Stimulated activated naive CD8-positive, alpha-beta T cell treated with anti-CD3 and anti-CD28 coated beads, Interleukin-15, amount 100 ng/mL, for 72 hours (primary cell): ENCODE results near the gene INAFM1.

Experiments used
- ATAC-seq: fragments of 150-1000 bp; cut with Tn5 transposase; 2 replicates; pipeline ENCODE4 v1.10.0; 2021; ENCODE audit warnings: mild to moderate bottlenecking, moderate library complexity
- DNase-seq, 2 donors: peaks; one replicate each; pipeline ENCODE4 v3.0.0; 2021 to 2022
- H3K27ac Mint-ChIP-seq, 2 donors: one replicate each; pipeline ENCODE4 v1.8.0; 2022; ENCODE audit warnings: mild to moderate bottlenecking in 2 of 2, mixed read lengths in 2 of 2, moderate library complexity in 2 of 2
- H3K27me3 Mint-ChIP-seq: one replicate; pipeline ENCODE4 v1.8.0; 2022; ENCODE audit warnings: mixed read lengths
- H3K4me1 Mint-ChIP-seq: one replicate; pipeline ENCODE4 v1.8.0; 2022; ENCODE audit warnings: mild to moderate bottlenecking, mixed read lengths
- H3K4me3 Mint-ChIP-seq, 2 donors: one replicate each; pipeline ENCODE4 v1.8.0; 2022; ENCODE audit warnings: mild to moderate bottlenecking in 2 of 2, mixed read lengths in 2 of 2, moderate library complexity in 1 of 2
- H3K9me3 Mint-ChIP-seq, 2 donors: one replicate each; pipeline ENCODE4 v1.8.0; 2022; ENCODE audit warnings: mixed read lengths in 2 of 2

The INAFM1 gene

DNA sequence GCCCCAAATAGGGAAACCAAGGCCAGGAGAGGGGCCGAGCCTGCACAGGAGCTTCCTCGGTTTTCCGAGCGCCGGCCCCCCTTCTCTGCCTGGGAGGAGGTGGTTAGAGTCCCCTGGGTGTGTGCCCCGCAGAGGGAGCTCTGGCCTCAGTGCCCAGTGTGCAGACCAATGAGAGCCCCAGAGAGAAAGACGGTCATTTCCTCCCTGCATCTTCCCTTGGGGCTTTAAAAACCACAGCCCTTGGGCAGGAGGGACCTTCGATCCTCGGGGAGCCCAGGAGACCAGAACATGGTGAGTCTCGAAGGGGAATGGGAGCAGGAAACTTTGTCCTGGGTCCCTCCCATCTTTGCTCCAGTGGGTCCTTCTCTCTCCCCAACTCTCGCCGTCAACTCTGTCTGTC, 34.9 kb downstream of the INAFM1 start, which contains the start of gene C5AR1:
C5AR1 (plus strand) TSS at position 254 of the 400 bp plus-strand sequence; CDS start at position 289, 35 bp downstream.
- H3K4me1 Mint-ChIP-seq, result peaks cover 5% of the 10 kb centered on the region
- no peak within 1 kb of the TSS for H3K4me3 Mint-ChIP-seq
- H3K27me3 Mint-ChIP-seq, result peaks cover 52% of the 10 kb centered on the region
- H3K9me3 Mint-ChIP-seq, result no peaks in the 10 kb centered on the region
- peak within 1 kb of the TSS in 1 of 2 donors; percentile 97 for H3K27ac Mint-ChIP-seq
- DNase-seq, result no peak
- ATAC-seq, result no peak

DNA sequence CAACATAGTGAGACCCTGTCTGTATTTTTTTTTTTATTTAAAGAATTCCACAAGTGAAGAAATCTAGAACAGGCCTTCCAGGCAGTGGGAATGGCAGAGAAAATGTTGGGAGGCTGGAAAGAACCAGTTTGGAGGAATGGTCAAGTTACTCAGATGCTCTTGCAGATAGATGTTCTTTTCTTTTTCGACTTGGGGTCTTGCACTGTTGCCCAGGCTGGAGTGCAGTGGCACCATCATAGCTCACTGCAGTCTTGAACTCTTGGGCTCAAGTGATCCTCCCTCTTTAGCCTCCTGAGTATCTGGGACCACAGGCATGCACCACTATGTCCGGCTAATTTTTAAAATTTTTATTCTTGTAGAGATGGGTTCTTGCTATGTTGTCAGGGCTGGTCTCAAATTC, 35.6 kb downstream of the INAFM1 start:
- Mint-ChIP-seq H3K4me3 (no peak overlapping the region), H3K9me3 (no peaks in the 10 kb centered on the region), H3K4me1 (peaks cover 3% of the 10 kb centered on the region), H3K27me3 (peaks cover 52% of the 10 kb centered on the region), H3K27ac (no peak overlapping the region)
- ATAC-seq (no peak), DNase-seq (no peak)

DNA sequence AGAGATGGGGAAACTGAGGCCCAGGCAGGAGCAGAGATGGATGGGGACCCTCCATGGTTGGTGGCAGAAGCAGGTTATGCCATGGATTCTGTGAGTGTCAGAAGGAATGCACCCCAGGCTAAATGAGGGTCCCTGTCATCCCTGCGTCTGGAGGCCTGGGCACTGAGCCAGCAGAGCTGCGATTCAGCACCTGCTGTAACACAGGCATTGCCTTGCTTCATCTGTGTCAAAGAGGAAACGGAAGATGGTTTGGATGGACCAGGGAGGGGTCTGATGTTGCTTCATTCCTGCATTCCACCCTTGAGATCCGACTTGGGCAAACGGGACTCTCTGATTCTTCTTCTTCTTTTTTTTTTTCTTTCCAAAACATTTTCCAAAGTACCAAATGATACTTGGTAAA, 36.1 kb downstream of the INAFM1 start:
- H3K27me3 Mint-ChIP-seq, result peaks cover 53% of the 10 kb centered on the region
- no peak for DNase-seq
- H3K27ac Mint-ChIP-seq, result no peak overlapping the region
- H3K4me3 Mint-ChIP-seq, result no peak overlapping the region
- no peaks in the 10 kb centered on the region for H3K4me1 Mint-ChIP-seq
- no peaks in the 10 kb centered on the region for H3K9me3 Mint-ChIP-seq
- no peak for ATAC-seq

DNA sequence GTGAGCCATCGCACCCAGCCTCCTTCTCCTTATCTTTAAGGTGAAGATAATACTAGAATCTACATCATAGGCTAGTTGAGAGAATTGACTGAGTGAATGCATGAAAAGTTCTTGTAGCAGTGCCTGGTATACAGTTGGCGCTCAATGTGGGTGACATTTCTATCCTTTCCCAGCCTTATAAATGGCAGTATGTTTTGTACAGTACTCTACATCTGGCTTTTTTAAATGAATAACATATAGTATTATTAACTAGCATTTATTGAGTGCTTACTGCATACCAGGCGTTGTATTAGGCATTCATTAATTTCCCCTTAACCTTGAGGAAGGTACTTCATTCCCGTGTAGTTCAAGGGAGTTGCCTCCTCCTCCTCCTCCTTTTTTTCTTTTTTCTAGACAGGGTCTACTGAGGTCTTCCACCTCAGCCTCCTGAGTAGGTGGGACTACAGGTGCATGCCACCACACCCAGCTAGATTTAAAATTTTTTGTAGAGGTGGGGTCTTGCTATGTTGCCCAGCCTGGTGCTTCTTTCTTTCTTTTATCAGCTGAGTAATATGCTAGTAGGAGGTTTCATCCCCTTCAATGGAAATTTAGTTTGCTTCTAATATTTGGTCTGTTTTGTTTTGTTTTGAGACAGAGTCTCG, 37.8 kb downstream of the INAFM1 start:
- no peaks in the 10 kb centered on the region for H3K4me1 Mint-ChIP-seq
- no peak overlapping the region for H3K27ac Mint-ChIP-seq
- no peak for ATAC-seq
- no peaks in the 10 kb centered on the region for H3K9me3 Mint-ChIP-seq
- H3K27me3 Mint-ChIP-seq, result peaks cover 49% of the 10 kb centered on the region
- no peak overlapping the region for H3K4me3 Mint-ChIP-seq
- DNase-seq, result no peak

DNA sequence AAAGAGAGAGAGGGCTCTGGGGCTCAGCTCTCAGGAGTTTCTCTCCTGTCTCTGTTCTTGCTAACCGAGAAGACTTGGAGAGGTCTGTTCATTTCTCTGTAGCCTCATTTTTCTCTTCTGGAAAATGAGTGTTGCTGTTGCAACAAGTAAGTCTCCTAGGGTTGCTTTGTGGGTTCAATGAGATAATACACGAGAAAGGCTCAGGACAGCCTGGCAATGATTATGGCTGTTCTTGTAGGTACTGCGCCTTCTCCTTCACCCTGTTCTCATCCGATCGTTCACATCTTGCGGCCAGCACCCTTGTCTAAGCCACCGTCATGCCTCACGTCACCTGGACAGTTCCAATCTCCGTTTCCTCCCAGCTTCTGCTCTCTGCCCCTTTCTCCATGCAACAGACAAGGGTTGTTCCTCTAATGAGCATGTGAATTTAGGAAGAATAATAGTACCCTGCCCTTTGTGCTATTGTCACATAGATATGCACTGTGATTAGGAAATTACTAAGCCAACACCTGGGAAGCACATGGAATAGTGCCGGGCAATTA, 39.1 kb downstream of the INAFM1 start:
- H3K27me3 Mint-ChIP-seq, result peaks cover 47% of the 10 kb centered on the region
- H3K4me1 Mint-ChIP-seq, result no peaks in the 10 kb centered on the region
- DNase-seq (no peak), ATAC-seq (no peak)
- no peaks in the 10 kb centered on the region for H3K9me3 Mint-ChIP-seq
- H3K4me3 Mint-ChIP-seq, result no peak overlapping the region
- no peak overlapping the region for H3K27ac Mint-ChIP-seq

DNA sequence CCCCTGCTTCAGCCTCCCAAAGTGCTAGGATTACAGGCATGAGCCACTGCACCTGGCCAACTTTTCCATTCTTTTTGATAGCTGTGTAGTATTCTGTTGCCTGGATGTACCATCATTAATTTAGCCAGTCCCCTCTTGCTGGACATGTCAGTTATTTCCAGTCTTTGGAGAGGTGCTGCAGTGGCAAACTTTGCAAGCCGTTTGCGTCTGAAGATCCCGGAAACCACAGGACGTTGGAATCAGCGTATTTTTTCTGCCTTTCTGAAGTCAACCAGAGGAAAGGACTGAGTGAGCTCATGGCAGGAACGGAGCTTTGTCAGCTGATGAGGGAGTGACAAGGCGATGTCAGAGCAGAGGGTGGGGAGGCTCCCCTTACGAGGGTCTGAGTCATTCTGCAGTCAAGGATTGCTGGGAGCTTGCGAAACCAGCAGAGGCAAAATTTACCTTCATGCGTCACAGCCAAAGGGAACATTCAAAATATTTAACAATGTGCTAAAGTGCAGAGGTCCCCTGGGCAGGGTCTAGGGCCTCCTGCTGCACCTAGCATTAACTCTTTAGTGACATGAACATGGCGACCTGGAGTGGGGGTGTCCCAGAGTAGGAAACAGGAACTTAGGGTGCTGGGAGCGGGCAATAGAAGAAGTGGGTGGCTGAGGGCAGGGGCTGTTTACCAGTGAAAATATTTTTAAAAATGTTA, 40.6 kb downstream of the INAFM1 start:
- ATAC-seq, result peak; percentile 67
- peak in 1 of 2 donors; percentile 16 for DNase-seq
- H3K27me3 Mint-ChIP-seq, result peaks cover 41% of the 10 kb centered on the region
- H3K4me1 Mint-ChIP-seq, result no peaks in the 10 kb centered on the region
- no peak overlapping the region for H3K4me3 Mint-ChIP-seq
- H3K9me3 Mint-ChIP-seq, result no peaks in the 10 kb centered on the region
- peak overlapping the region in 1 of 2 donors; percentile 65 for H3K27ac Mint-ChIP-seq

DNA sequence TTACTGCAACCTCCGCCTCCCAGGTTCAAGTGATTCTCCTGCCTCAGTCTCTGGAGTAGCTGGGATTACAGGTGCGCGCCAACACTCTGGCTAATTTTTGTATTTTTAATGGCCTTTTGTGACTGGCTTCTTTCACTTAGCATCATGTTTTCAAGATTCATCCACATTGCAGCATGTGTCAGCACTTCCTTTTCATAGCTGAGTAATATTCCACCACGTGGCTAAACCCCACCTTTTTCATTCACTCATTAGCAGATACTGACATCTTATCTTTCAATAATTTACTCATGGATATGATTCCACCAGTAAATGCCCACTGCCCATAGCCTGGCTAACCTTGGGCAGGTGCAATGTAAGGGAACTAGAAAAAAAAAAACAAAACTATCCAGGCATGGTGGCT, 41.8 kb downstream of the INAFM1 start:
- H3K4me3 Mint-ChIP-seq, result no peak overlapping the region
- no peak for ATAC-seq
- no peaks in the 10 kb centered on the region for H3K4me1 Mint-ChIP-seq
- H3K27ac Mint-ChIP-seq, result no peak overlapping the region
- no peak for DNase-seq
- peaks cover 35% of the 10 kb centered on the region for H3K27me3 Mint-ChIP-seq
- no peaks in the 10 kb centered on the region for H3K9me3 Mint-ChIP-seq

DNA sequence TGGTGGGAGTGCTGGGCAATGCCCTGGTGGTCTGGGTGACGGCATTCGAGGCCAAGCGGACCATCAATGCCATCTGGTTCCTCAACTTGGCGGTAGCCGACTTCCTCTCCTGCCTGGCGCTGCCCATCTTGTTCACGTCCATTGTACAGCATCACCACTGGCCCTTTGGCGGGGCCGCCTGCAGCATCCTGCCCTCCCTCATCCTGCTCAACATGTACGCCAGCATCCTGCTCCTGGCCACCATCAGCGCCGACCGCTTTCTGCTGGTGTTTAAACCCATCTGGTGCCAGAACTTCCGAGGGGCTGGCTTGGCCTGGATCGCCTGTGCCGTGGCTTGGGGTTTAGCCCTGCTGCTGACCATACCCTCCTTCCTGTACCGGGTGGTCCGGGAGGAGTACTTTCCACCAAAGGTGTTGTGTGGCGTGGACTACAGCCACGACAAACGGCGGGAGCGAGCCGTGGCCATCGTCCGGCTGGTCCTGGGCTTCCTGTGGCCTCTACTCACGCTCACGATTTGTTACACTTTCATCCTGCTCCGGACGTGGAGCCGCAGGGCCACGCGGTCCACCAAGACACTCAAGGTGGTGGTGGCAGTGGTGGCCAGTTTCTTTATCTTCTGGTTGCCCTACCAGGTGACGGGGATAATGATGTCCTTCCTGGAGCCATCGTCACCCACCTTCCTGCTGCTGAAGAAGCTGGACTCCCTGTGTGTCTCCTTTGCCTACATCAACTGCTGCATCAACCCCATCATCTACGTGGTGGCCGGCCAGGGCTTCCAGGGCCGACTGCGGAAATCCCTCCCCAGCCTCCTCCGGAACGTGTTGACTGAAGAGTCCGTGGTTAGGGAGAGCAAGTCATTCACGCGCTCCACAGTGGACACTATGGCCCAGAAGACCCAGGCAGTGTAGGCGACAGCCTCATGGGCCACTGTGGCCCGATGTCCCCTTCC, 45.5 kb downstream of the INAFM1 start:
- Mint-ChIP-seq H3K4me1 (no peaks in the 10 kb centered on the region), H3K27ac (no peak overlapping the region), H3K27me3 (peaks cover 46% of the 10 kb centered on the region), H3K4me3 (no peak overlapping the region), H3K9me3 (no peaks in the 10 kb centered on the region)
- ATAC-seq, result no peak
- DNase-seq, result no peak

DNA sequence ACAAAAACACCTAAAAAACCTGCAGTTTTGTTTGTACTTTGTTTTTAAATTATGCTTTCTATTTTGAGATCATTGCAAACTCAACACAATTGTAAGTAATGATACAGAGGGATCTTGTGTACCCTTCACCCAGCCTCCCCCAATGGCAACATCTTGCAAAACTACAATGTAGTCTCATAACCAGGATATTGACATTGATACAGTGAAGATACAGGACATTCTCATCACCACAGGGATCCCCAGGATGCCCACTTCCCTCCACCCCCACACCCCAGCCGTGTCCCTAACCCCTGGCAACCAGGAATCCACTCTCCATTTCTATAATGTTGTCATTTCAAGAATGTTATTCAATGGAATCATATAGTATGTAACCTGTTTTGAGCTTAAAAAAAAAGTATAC, 46.9 kb downstream of the INAFM1 start:
- Mint-ChIP-seq H3K27ac (no peak overlapping the region), H3K4me3 (no peak overlapping the region), H3K27me3 (peaks cover 33% of the 10 kb centered on the region), H3K9me3 (no peaks in the 10 kb centered on the region), H3K4me1 (no peaks in the 10 kb centered on the region)
- ATAC-seq, result no peak
- no peak for DNase-seq

DNA sequence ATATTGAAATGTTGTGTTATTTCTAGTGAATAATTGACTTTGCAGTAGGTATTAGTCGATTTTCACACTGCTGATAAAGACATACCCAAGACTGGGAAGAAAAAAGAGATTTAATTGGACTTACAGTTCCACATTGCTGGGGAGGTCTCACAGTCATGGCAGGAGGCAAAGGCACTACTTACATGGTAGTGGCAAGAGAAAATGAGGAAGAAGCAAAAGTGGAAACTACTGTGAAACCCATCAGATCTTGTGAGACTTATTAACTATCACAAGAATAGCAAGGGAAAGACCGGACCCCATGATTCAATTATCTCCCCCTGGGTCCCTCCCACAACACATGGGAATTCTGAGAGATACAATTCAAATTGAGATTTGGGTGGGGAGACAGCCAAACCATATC, 47.4 kb downstream of the INAFM1 start:
- no peaks in the 10 kb centered on the region for H3K4me1 Mint-ChIP-seq
- DNase-seq (no peak), ATAC-seq (no peak)
- H3K9me3 Mint-ChIP-seq, result no peaks in the 10 kb centered on the region
- no peak overlapping the region for H3K4me3 Mint-ChIP-seq
- H3K27me3 Mint-ChIP-seq, result peaks cover 32% of the 10 kb centered on the region
- H3K27ac Mint-ChIP-seq, result no peak overlapping the region

DNA sequence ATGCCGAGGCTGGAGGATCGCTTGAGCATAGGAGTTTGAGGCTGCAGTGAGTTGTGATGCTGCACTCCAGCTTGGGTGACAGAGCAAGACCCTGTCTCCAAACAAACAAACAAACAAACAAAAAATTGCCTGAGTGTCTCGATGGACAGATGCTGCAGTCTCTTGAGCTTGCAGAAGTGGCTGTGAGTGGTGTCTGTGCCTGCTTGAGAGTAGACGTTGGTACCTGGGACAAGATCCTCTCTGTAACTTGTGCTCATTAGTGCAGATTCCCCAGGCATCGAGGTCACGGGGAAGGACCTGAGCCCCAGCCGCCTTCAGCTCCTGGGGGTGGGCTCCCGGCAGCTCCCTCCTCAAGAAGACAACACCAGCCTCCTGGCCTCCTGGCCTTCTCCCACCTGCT, 48.7 kb downstream of the INAFM1 start:
- H3K27ac Mint-ChIP-seq, result no peak overlapping the region
- H3K4me3 Mint-ChIP-seq, result no peak overlapping the region
- ATAC-seq, result no peak
- no peaks in the 10 kb centered on the region for H3K4me1 Mint-ChIP-seq
- no peak for DNase-seq
- peaks cover 32% of the 10 kb centered on the region for H3K27me3 Mint-ChIP-seq
- H3K9me3 Mint-ChIP-seq, result no peaks in the 10 kb centered on the region

DNA sequence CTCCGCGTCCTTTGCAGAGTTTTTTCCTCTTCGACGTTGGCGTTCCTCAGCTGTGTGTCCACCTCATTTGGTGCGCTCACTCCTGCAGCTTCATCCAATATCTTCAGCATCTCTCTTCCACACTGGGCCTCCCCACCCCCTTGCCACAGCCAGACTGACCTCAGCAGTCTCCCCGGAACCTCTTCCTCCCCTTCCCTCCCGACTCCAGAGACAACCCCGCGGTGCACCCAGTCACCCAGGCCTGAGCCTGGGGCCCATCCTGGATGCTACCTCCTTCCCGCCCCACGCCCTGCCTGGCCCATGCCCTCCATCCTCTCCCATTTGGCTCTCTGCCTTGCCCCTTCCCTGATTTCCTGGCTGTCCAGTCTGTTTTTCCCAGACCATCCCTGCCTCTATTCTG, 49.2 kb downstream of the INAFM1 start:
- Mint-ChIP-seq H3K9me3 (no peaks in the 10 kb centered on the region), H3K27me3 (peaks cover 32% of the 10 kb centered on the region), H3K4me1 (no peaks in the 10 kb centered on the region), H3K4me3 (no peak overlapping the region), H3K27ac (peak overlapping the region in 1 of 2 donors; percentile 87)
- DNase-seq (no peak), ATAC-seq (no peak)

DNA sequence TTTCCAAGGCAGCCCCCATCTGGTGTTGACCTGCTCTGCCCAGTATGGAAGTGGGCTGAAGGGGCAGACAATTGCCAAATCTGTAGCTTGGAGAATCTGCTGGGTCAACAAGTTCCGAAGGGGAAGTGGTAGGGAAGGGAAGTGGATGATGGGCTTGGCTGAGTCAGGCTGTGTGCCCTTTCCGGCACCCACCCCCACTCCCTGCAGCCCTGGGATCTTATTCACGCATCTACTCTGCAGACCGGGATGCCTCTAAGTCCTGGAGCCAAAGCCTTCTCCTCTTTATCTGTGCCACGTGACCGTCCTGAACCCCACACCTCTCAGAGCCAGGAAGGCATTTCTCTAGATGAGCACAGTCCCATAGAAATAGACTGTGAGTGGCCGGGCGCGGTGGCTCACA, 49.8 kb downstream of the INAFM1 start:
- Mint-ChIP-seq H3K4me1 (no peaks in the 10 kb centered on the region), H3K9me3 (no peaks in the 10 kb centered on the region), H3K4me3 (no peak overlapping the region), H3K27me3 (peaks cover 31% of the 10 kb centered on the region), H3K27ac (no peak overlapping the region)
- no peak for DNase-seq
- ATAC-seq, result no peak
